Hepatocyte (in vitro differentiated cells): ENCODE data around the gene LLPH. TPM values are rescaled to one million over a fixed set of nuclear protein-coding genes. Genes with fewer than 3 reads are reported as not detected.

Source experiments
- DNase-seq: peaks from one replicate; pipeline ENCODE4 v3.0.0-alpha.2; 2016; ENCODE audit warnings: low spot score
- H2AFZ ChIP-seq: fragments of 200-600 bp; sonication (generic); 2 replicates; pipeline ENCODE4 v1.6.0; 2016; ENCODE audit warnings: antibody characterized with exemption, mild to moderate bottlenecking
- H3K27ac ChIP-seq: fragments of 200-600 bp; sonication (generic); 2 replicates; pipeline ENCODE4 v1.5.1; 2016; ENCODE audit warnings: mild to moderate bottlenecking
- H3K27me3 ChIP-seq: fragments of 200-600 bp; sonication (generic); 2 replicates; pipeline ENCODE4 v1.6.1; 2016
- H3K36me3 ChIP-seq: fragments of 200-600 bp; sonication (generic); replicated peaks from 2 replicates; pipeline ENCODE4 v1.5.1; 2016; ENCODE audit warnings: low read depth; ENCODE audit not compliant: insufficient read depth
- H3K4me1 ChIP-seq: fragments of 200-600 bp; sonication (generic); 2 replicates; pipeline ENCODE4 v1.5.1; 2016; ENCODE audit warnings: mild to moderate bottlenecking, moderate library complexity; ENCODE audit not compliant: insufficient read depth
- H3K4me2 ChIP-seq: fragments of 200-600 bp; sonication (generic); 2 replicates; pipeline ENCODE4 v1.6.0; 2016
- H3K4me3 ChIP-seq: fragments of 200-600 bp; sonication (generic); 2 replicates; pipeline ENCODE4 v1.5.1; 2016; ENCODE audit warnings: mild to moderate bottlenecking
- H3K79me2 ChIP-seq: fragments of 200-600 bp; sonication (generic); 2 replicates; pipeline ENCODE4 v1.6.0; 2017; ENCODE audit warnings: mild to moderate bottlenecking
- H3K9me2 ChIP-seq: fragments of 200-600 bp; sonication (generic); replicated peaks from 2 replicates; pipeline ENCODE4 v1.6.0; 2017; ENCODE audit warnings: mild to moderate bottlenecking; ENCODE audit not compliant: insufficient read depth
- H3K9me3 ChIP-seq: fragments of 200-600 bp; sonication (generic); 2 replicates; pipeline ENCODE4 v1.5.1; 2016; ENCODE audit warnings: low read depth, mild to moderate bottlenecking
- H4K20me1 ChIP-seq: fragments of 200-600 bp; sonication (generic); 2 replicates; pipeline ENCODE4 v1.6.0; 2016; ENCODE audit warnings: mild to moderate bottlenecking; ENCODE audit not compliant: insufficient read depth, poor library complexity, severe bottlenecking
- EZH2 ChIP-seq: fragments of 200-600 bp; sonication (generic); IDR thresholded peaks from 2 replicates; pipeline ENCODE4 v1.6.1; 2016; ENCODE audit warnings: antibody characterized with exemption, mild to moderate bottlenecking, borderline replicate concordance
- EZH2phosphoT487 ChIP-seq: fragments of 200-600 bp; sonication (generic); IDR thresholded peaks from one replicate; pipeline ENCODE4 v1.6.1; 2018; ENCODE audit warnings: antibody characterized with exemption, mild to moderate bottlenecking, low read depth, moderate library complexity; ENCODE audit not compliant: unreplicated experiment, severe bottlenecking
- WGBS: methylation state at CpG from one replicate; pipeline ENCODE4 v1.1.6; 2016; ENCODE audit warnings: low lambda C conversion rate; ENCODE audit errors: missing lambda C conversion rate; 5-methylcytosine and 5-hydroxymethylcytosine counted together
- polyA plus RNA-seq: library from polyadenylated mRNA; unstranded; fragments of >200 nt; fragmentation: Nextera tagmentation; extraction: Ambion mirVana; gene quantifications from 2 replicates; pipeline ENCODE4 v1.2.1, GENCODE V29; 2016
- total RNA-seq: library from RNA; depleted of rRNA; stranded (reverse); fragments of >200 nt; gene quantifications from 2 replicates; pipeline ENCODE4 v1.2.3, GENCODE V29; 2014
- TF ChIP-seq, protein P1 (sequence below): fragments of 200-600 bp; sonication (generic); IDR thresholded peaks from 2 replicates; pipeline ENCODE4 v1.5.1; 2016; ENCODE audit warnings: antibody characterized with exemption, mild to moderate bottlenecking; ENCODE audit not compliant: poor library complexity

The LLPH gene
- total and polyA plus RNA-seq, 2 experiments from 2014 or later: 17.4 to 41.1 TPM

GRCh38 chr12:66118240-66118891, 12.2 kb downstream of the LLPH start:
- Histone ChIP-seq H3K4me3 (no peak overlapping the region), H3K9me3 (no peaks in the 10 kb centered on the region), H3K27ac (no peak overlapping the region), H3K9me2 (no peaks in the 10 kb centered on the region), H2AFZ (no peak overlapping the region), H3K4me2 (no peak overlapping the region), H3K4me1 (no peaks in the 10 kb centered on the region), H3K36me3 (no peaks in the 10 kb centered on the region), H3K79me2 (no peaks in the 10 kb centered on the region), H3K27me3 (no peaks in the 10 kb centered on the region), H4K20me1 (no peaks in the 10 kb centered on the region)
- DNase-seq: no peak
- WGBS: 96% methylated on average over 9 of the region's 9 CpGs
- TF ChIP-seq EZH2phosphoT487 (no peak), EZH2 (no peak)
- TF ChIP-seq, protein P1, sequence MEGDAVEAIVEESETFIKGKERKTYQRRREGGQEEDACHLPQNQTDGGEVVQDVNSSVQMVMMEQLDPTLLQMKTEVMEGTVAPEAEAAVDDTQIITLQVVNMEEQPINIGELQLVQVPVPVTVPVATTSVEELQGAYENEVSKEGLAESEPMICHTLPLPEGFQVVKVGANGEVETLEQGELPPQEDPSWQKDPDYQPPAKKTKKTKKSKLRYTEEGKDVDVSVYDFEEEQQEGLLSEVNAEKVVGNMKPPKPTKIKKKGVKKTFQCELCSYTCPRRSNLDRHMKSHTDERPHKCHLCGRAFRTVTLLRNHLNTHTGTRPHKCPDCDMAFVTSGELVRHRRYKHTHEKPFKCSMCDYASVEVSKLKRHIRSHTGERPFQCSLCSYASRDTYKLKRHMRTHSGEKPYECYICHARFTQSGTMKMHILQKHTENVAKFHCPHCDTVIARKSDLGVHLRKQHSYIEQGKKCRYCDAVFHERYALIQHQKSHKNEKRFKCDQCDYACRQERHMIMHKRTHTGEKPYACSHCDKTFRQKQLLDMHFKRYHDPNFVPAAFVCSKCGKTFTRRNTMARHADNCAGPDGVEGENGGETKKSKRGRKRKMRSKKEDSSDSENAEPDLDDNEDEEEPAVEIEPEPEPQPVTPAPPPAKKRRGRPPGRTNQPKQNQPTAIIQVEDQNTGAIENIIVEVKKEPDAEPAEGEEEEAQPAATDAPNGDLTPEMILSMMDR: no peak

- Histone ChIP-seq H3K9me2 (no peaks in the 10 kb centered on the region), H3K27me3 (no peaks in the 10 kb centered on the region), H3K79me2 (no peaks in the 10 kb centered on the region), H3K9me3 (no peaks in the 10 kb centered on the region), H3K27ac (no peak overlapping the region), H3K4me3 (no peak overlapping the region), H3K4me1 (no peaks in the 10 kb centered on the region), H3K36me3 (no peaks in the 10 kb centered on the region), H3K4me2 (no peak overlapping the region), H4K20me1 (no peaks in the 10 kb centered on the region), H2AFZ (no peak overlapping the region)
- TF ChIP-seq EZH2phosphoT487: no peak
- no peak for TF ChIP-seq EZH2
- TF ChIP-seq, protein P1: no peak
- no peak for DNase-seq
- 88% methylated on average over 2 of the region's 2 CpGs for WGBS
These were observed 13.3 kb downstream of the LLPH start for GRCh38 chr12:66117242-66117641.

DNA sequence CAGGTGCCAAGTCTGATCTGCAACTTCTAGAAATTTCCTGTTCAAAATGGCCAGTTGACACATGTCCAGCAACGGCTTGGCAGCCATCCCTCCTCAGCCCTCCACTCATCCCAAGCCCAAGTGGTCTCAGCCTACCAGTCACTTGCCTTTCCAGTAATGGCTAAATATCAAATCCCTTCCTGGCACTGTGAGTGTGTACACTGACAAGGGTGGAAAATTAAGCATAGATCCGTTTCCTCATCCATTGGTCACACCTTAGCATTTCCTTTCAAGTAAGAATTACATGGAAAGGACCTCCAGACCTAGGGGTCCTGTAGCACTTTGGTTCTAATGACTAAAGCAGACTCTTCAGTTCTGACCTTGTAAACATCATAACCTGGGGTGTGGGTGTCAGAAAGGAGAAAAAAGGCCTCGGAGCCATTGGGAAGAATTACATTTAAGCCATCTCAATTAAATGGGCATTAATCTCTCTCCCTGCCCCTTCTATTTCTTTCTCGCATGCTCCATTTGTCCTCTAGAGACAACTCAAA, 15.4 kb downstream of the LLPH start:
- no peaks in the 10 kb centered on the region for H3K9me2 ChIP-seq
- H3K36me3 ChIP-seq: no peaks in the 10 kb centered on the region
- H3K4me1 ChIP-seq: peaks cover 7% of the 10 kb centered on the region
- H3K9me3 ChIP-seq: no peaks in the 10 kb centered on the region
- no peak for DNase-seq
- H3K4me2 ChIP-seq: no peak overlapping the region
- H3K4me3 ChIP-seq: no peak overlapping the region
- WGBS: 74% methylated on average over 4 of the region's 4 CpGs
- H3K27ac ChIP-seq: no peak overlapping the region
- TF ChIP-seq EZH2: no peak
- H3K79me2 ChIP-seq: no peaks in the 10 kb centered on the region
- H4K20me1 ChIP-seq: no peaks in the 10 kb centered on the region
- no peak overlapping the region for H2AFZ ChIP-seq
- no peaks in the 10 kb centered on the region for H3K27me3 ChIP-seq

GRCh38 chr12:66113471-66113870, 17.1 kb downstream of the LLPH start:
- H3K36me3 ChIP-seq: no peaks in the 10 kb centered on the region
- no peaks in the 10 kb centered on the region for H3K9me3 ChIP-seq
- no peaks in the 10 kb centered on the region for H3K27me3 ChIP-seq
- no peak for DNase-seq
- H3K9me2 ChIP-seq: no peaks in the 10 kb centered on the region
- no peak for TF ChIP-seq EZH2
- TF ChIP-seq, protein P1: no peak
- no peak for TF ChIP-seq EZH2phosphoT487
- no peak overlapping the region for H3K4me2 ChIP-seq
- H3K27ac ChIP-seq: no peak overlapping the region
- H3K4me3 ChIP-seq: no peak overlapping the region
- no peaks in the 10 kb centered on the region for H4K20me1 ChIP-seq
- H2AFZ ChIP-seq: no peak overlapping the region
- WGBS: 100% methylated on average over 1 of the region's 1 CpG
- peaks cover 7% of the 10 kb centered on the region for H3K4me1 ChIP-seq
- no peaks in the 10 kb centered on the region for H3K79me2 ChIP-seq
